HFFc6 (cell line): Measurements from ENCODE around the gene SPG7. TPM values are rescaled to one million over a fixed set of nuclear protein-coding genes. Genes with fewer than 3 reads are reported as not detected.

Experiments used
- DNase-seq: peaks from one replicate; pipeline ENCODE4 v3.0.0-alpha.2; 2018
- H3K27ac Mint-ChIP-seq: 2 replicates; pipeline ENCODE4 v1.8.0; 2020; ENCODE audit warnings: mild to moderate bottlenecking, mixed read lengths
- H3K27me3 Mint-ChIP-seq: 2 replicates; pipeline ENCODE4 v1.8.0; 2021; ENCODE audit warnings: mild to moderate bottlenecking, moderate library complexity, mixed read lengths; ENCODE audit not compliant: insufficient read depth
- H3K36me3 Mint-ChIP-seq: 2 replicates; pipeline ENCODE4 v1.8.0; 2021; ENCODE audit warnings: low read depth, mixed read lengths
- H3K4me1 Mint-ChIP-seq: 2 replicates; pipeline ENCODE4 v1.8.0; 2020; ENCODE audit warnings: low read depth, mixed read lengths
- H3K4me3 Mint-ChIP-seq: 2 replicates; pipeline ENCODE4 v1.8.0; 2020; ENCODE audit warnings: mild to moderate bottlenecking, moderate library complexity, mixed read lengths
- H3K9me3 Mint-ChIP-seq: 2 replicates; pipeline ENCODE4 v1.8.0; 2020; ENCODE audit warnings: mild to moderate bottlenecking, mixed read lengths
- total RNA-seq, 6 experiments: library from RNA; stranded (reverse); fragmentation: NEBNext Ultra II Directional; extraction: Animal tissue kit (Norgen Biotek cat#: 25700); gene quantifications; 2 replicates in 1 of 6; 3 replicates in 5 of 6; pipeline ENCODE4 v1.2.3, GENCODE V29; 2021
- TF ChIP-seq, protein P1 (sequence below): fragments of 200-600 bp; sonication (generic); IDR thresholded peaks from 2 replicates; pipeline ENCODE4 v1.5.0; 2021; ENCODE audit warnings: antibody characterized with exemption, mild to moderate bottlenecking

The SPG7 gene
- total RNA-seq, 6 experiments from 2014 or later, result 81.5 to 97.0 (median 89.6) TPM

DNA sequence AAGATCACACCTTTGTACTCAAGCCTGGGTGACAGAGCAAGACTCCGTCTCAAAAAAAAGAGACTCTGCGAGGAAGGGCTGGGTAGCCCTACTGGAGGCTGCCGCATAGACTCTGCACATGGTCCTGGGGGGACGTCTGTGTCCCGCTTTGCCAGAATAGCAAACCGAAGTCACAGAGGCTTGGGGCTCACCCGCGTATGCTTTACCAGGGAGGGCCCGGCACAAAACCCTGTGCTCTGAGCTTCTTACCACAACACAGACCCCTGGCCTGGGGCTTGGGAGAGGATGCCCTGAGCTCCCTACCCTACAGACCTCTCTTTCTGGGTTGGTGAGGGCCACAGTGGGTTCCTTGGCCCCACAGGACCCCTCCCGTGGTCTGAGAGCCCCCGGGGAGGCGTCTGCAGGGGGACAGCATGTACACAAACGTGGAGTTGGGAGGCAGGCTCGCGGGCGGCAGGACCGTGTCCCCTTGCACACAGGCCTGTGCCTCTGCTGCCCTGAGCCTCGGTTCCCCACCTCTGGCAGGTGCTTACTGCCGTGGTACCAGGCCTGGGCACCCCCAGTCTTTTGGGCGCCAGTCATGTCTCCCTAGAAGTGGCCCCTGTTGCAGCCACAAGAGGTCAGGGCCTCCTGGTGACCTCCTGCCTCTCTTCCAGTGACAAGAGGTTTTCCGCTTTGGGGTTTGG lies 81.2 kb downstream of the SPG7 start:
- H3K4me1 Mint-ChIP-seq, result no peaks in the 10 kb centered on the region
- TF ChIP-seq, protein P1, sequence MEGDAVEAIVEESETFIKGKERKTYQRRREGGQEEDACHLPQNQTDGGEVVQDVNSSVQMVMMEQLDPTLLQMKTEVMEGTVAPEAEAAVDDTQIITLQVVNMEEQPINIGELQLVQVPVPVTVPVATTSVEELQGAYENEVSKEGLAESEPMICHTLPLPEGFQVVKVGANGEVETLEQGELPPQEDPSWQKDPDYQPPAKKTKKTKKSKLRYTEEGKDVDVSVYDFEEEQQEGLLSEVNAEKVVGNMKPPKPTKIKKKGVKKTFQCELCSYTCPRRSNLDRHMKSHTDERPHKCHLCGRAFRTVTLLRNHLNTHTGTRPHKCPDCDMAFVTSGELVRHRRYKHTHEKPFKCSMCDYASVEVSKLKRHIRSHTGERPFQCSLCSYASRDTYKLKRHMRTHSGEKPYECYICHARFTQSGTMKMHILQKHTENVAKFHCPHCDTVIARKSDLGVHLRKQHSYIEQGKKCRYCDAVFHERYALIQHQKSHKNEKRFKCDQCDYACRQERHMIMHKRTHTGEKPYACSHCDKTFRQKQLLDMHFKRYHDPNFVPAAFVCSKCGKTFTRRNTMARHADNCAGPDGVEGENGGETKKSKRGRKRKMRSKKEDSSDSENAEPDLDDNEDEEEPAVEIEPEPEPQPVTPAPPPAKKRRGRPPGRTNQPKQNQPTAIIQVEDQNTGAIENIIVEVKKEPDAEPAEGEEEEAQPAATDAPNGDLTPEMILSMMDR, result no peak
- no peak for DNase-seq
- no peaks in the 10 kb centered on the region; the same call in 1 of the 2 replicates for H3K27me3 Mint-ChIP-seq
- H3K4me3 Mint-ChIP-seq, result no peak overlapping the region
- H3K9me3 Mint-ChIP-seq, result 0 out of 2 replicates have a peak, but pooled peaks cover 3% of the 10 kb centered on the region
- no peaks in the 10 kb centered on the region for H3K36me3 Mint-ChIP-seq
- no peak overlapping the region for H3K27ac Mint-ChIP-seq

DNA sequence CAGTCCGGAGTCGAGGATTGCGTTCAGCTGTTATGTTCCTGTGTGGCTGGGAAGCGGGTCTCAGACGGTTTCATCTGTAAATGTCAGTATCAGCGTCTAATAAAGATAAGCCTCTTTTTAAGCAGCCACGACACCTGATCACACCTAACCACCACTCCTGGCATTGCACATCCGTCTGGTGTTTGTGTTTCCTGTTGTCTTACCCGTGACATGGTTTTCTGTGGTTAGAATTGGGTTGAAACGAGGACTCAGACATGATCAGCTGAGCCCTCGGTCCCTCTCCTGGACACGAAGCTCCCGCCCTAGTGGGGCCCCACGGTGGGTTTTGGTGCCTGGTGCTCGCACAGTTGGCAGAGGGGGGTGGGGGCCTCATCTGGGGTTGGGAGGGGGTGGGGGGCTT lies 85.6 kb downstream of the SPG7 start:
- Mint-ChIP-seq H3K27ac (no peak overlapping the region), H3K36me3 (no peaks in the 10 kb centered on the region; the same call in 1 of the 2 replicates), H3K4me3 (no peak overlapping the region), H3K9me3 (no peaks in the 10 kb centered on the region), H3K27me3 (no peaks in the 10 kb centered on the region; the same call in 1 of the 2 replicates), H3K4me1 (no peaks in the 10 kb centered on the region)
- DNase-seq, result no peak
- TF ChIP-seq, protein P1, result no peak

DNA sequence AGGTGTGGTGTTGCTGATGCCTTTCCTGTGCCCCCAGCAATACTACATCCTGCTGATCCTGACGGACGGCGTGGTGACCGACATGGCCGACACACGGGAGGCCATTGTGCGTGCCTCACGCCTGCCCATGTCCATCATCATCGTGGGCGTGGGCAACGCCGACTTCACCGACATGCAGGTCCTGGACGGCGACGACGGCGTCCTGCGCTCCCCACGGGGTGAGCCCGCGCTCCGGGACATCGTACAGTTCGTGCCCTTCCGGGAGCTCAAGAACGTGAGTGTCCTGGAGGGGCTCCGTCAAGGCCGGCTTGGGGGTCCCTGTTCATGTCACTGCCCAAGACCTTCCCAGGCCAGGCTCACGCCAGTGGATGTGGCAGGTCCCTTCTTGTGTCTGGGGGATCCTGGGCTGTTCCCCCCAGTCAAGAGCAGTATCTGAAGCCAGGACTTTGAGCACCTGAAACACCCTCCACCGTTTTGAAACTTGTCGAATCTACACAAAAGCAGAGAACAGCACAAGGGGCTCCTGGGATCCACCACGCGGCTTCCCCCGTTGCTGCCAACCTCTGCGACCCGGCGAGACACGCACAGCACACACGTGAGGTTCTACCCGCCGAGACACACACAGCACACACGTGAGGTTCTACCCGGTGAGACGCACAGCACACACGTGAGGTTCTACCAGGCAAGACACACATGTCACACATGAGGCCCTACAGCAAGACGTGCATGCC lies 87.3 kb downstream of the SPG7 start:
- TF ChIP-seq, protein P1, result no peak
- Mint-ChIP-seq H3K9me3 (no peaks in the 10 kb centered on the region), H3K4me3 (no peak overlapping the region), H3K27me3 (no peaks in the 10 kb centered on the region), H3K36me3 (no peaks in the 10 kb centered on the region; the same call in 1 of the 2 replicates), H3K4me1 (peaks cover 5% of the 10 kb centered on the region; the same call in 1 of the 2 replicates), H3K27ac (no peak overlapping the region)
- DNase-seq, result no peak

DNA sequence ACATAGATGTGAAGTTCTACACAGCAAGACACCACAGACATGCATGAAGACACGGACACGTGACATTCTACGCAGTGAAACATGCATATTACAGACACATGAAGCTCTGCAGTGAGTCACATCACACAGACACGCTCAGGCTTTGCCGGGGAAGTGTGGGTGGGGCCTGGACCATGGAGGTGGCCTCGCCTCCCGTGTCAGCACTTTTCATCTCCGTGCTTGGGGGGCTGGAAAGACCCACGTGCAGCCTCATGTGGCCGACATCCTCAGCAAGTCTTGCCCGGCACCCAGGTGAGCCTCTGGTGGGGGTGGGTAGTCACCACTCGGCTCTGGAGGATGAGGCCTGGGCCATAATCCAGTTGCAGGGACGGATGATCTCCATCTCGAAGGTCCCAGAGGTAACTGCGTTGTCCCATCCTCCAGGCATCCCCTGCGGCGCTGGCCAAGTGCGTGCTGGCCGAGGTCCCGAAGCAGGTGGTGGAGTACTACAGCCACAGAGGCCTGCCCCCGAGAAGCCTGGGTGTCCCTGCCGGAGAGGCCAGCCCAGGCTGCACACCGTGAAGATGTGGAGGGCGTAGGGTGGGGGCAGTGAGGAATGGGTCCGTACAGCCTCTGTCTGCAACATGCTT lies 88.0 kb downstream of the SPG7 start:
- no peak overlapping the region for H3K27ac Mint-ChIP-seq
- no peaks in the 10 kb centered on the region for H3K27me3 Mint-ChIP-seq
- H3K9me3 Mint-ChIP-seq, result no peaks in the 10 kb centered on the region
- TF ChIP-seq, protein P1, result no peak
- no peak overlapping the region for H3K4me3 Mint-ChIP-seq
- peaks cover 5% of the 10 kb centered on the region; the same call in 1 of the 2 replicates for H3K4me1 Mint-ChIP-seq
- no peaks in the 10 kb centered on the region; the same call in 1 of the 2 replicates for H3K36me3 Mint-ChIP-seq
- no peak for DNase-seq

DNA sequence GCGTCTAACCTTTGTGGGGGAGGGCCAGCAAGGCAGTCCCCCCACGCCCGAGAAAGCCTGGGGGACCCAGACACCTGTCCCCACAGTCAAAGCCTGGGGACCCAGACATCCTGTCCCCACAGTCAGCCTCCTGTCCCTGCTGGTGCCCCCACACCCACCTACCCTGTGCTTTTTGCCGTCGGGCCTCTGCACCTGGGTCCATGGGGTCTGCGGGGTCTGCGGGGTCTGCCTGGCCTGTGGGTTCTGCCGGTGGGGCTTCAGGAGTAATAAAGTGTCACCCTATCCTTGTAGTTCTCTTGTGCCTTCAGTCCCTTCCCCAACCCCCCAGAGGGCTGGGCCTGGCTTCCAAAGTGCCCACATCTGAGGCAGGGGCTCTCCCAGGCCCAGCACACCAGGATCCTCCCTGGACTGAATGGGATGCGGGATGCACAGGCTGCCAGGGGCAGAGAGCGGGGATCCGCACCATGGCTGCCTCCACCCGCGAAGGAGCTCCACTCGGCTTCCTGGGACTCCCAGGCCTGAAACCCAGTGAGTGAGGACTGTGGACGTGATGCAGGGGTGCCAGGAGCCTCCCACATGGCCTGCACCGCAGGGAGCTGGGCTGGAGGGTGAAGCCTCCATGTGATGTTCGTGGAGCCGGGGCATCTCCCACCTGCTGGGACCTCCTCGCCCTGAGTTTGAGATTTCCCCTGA lies 88.9 kb downstream of the SPG7 start:
- DNase-seq, result no peak
- Mint-ChIP-seq H3K27ac (no peak overlapping the region), H3K4me1 (peaks cover 8% of the 10 kb centered on the region), H3K4me3 (no peak overlapping the region), H3K27me3 (no peaks in the 10 kb centered on the region), H3K9me3 (no peaks in the 10 kb centered on the region), H3K36me3 (no peaks in the 10 kb centered on the region; the same call in 1 of the 2 replicates)
- TF ChIP-seq, protein P1, result no peak
